Kidney (tissue), 14 donors: ENCODE data around the gene CA5B. TPM values are rescaled to one million over a fixed set of nuclear protein-coding genes. Genes with fewer than 3 reads are reported as not detected.
"Not testable (repeated sequence)": the region's sequence is repeated elsewhere in the genome, so short reads cannot be mapped to it uniquely, and the experiment has no call there.

ENCODE experiments used
- DNase-seq, 5 donors: peaks; one replicate each; pipeline ENCODE4 v3.0.0-alpha.2; 2013 to 2020
- FAIRE-seq: peaks from 2 replicates; lab custom pipeline; 2012; peaks lifted over from hg19 to GRCh38; lab: Jason Lieb, UNC
- H3K27ac ChIP-seq, 2 donors: one replicate each; pipeline ENCODE4 v1.7.0; 2013; ENCODE audit warnings: low read depth in 2 of 2, low read length in 2 of 2, inconsistent platforms in 1 of 2
- H3K27me3 ChIP-seq: one replicate; pipeline ENCODE4 v1.7.1; 2013; ENCODE audit warnings: low read length, inconsistent platforms; ENCODE audit not compliant: control insufficient read depth, insufficient read depth
- H3K36me3 ChIP-seq, 3 donors: one replicate each; pipeline versions ENCODE4 v1.7.0 to v1.7.1; 2013; ENCODE audit warnings: low read length in 3 of 3, control low read depth in 1 of 3, inconsistent platforms in 1 of 3; ENCODE audit not compliant: insufficient read depth in 3 of 3, control insufficient read depth in 2 of 3
- H3K4me1 ChIP-seq, 3 donors: one replicate each; pipeline versions ENCODE4 v1.7.0 to v1.7.1; 2013; ENCODE audit warnings: low read length in 3 of 3, inconsistent platforms in 1 of 3, low read depth in 1 of 3; ENCODE audit not compliant: control insufficient read depth in 2 of 3, insufficient read depth in 2 of 3
- H3K4me3 ChIP-seq, 3 donors: one replicate each; pipeline versions ENCODE4 v1.7.0 to v1.8.1; 2013; ENCODE audit warnings: low read length in 3 of 3, control low read depth in 1 of 3, inconsistent platforms in 1 of 3
- H3K9ac ChIP-seq, 3 donors: one replicate each; pipeline versions ENCODE4 v1.7.0 to v1.7.1; 2013; ENCODE audit warnings: low read length in 3 of 3, control low read depth in 1 of 3, inconsistent platforms in 1 of 3
- H3K9me3 ChIP-seq, 3 donors: one replicate each; pipeline versions ENCODE4 v1.7.0 to v1.7.1; 2013; ENCODE audit warnings: low read length in 3 of 3, control low read depth in 1 of 3, inconsistent platforms in 1 of 3; ENCODE audit not compliant: control insufficient read depth in 2 of 3, insufficient read depth in 1 of 3
- intact Hi-C: fragments of 100-400 bp; cut with DNase I; formaldehyde crosslinking; loops from one replicate; pipeline ENCODE4 v1.11.1; 2022
- polyA plus RNA-seq: library from polyadenylated mRNA; stranded (reverse); fragments of 350-450 nt; fragmentation: Illumina TruSeq; extraction: RNeasy Lipid Tissue Mini Kit (QIAGEN cat#74804); gene quantifications from one replicate; pipeline ENCODE4 v1.2.3, GENCODE V29; 2014; ENCODE audit warnings: low read depth, low replicate concordance; ENCODE audit not compliant: insufficient read depth
- total RNA-seq: library from RNA; stranded (reverse); fragmentation: NEBNext Ultra II Directional; extraction: Animal tissue kit (Norgen Biotek cat#: 25700); gene quantifications from one replicate; pipeline ENCODE4 v1.2.1, GENCODE V29; 2021
- TF ChIP-seq, protein P1 (sequence below): IDR thresholded peaks from 3 replicates; pipeline ENCODE4 v1.5.1; 2012; ENCODE audit warnings: mild to moderate bottlenecking, moderate library complexity, borderline replicate concordance; ENCODE audit not compliant: insufficient read depth; ENCODE audit errors: extremely low read depth
- donor health status: control.
- donor health status: control.
- donor health status: control.
- donor health status: control.
- donor health status: control.
- donor health status: DM: yes; HTN: yes; CAD: no.
- donor health status: Normal renal cell carcinoma (clear cell type).

CA5B gene
- total and polyA plus RNA-seq, 2 donors from 2014 or later: 1.9 to 18.2 TPM

DNA sequence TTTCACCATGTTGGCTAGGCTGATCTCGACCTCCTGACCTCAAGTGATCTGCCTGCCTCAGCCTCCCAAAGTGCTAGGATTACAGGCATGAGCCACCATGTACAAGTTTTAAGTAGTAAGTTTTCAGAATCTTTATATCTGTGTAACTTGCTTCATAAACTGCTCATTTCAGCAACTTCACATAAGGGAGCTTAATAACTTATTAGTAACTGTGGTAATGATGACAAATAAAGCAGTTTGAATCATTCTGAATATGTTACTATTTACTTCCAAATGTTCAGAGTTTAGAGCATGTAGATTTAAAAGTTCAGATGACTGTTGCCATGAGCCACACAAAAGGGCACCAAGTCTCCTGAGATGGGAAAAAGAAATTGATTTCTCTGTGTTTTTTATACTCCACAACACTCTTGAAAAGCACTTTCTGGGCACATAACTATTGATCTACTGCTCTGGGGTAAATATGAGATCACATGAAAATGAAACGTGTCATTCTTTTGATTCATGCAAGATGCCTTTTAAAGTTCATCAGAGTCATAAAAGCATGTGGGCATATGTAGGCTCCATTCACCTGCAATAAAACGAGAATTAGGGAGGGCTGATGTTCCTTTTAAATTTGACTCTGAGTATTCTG is 14.1 kb upstream of the CA5B start:
- H3K27ac ChIP-seq: no peak overlapping the region
- H3K36me3 ChIP-seq: no peaks in the 10 kb centered on the region
- TF ChIP-seq, protein P1, sequence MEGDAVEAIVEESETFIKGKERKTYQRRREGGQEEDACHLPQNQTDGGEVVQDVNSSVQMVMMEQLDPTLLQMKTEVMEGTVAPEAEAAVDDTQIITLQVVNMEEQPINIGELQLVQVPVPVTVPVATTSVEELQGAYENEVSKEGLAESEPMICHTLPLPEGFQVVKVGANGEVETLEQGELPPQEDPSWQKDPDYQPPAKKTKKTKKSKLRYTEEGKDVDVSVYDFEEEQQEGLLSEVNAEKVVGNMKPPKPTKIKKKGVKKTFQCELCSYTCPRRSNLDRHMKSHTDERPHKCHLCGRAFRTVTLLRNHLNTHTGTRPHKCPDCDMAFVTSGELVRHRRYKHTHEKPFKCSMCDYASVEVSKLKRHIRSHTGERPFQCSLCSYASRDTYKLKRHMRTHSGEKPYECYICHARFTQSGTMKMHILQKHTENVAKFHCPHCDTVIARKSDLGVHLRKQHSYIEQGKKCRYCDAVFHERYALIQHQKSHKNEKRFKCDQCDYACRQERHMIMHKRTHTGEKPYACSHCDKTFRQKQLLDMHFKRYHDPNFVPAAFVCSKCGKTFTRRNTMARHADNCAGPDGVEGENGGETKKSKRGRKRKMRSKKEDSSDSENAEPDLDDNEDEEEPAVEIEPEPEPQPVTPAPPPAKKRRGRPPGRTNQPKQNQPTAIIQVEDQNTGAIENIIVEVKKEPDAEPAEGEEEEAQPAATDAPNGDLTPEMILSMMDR: no peak
- intact Hi-C loops: no loop called here
- FAIRE-seq (no peak), DNase-seq (no peak)
- H3K4me3 ChIP-seq: no peak overlapping the region
- H3K4me1 ChIP-seq: no peaks in the 10 kb centered on the region
- no peaks in the 10 kb centered on the region for H3K27me3 ChIP-seq
- no peak overlapping the region for H3K9ac ChIP-seq
- H3K9me3 ChIP-seq: no peaks in the 10 kb centered on the region

DNA sequence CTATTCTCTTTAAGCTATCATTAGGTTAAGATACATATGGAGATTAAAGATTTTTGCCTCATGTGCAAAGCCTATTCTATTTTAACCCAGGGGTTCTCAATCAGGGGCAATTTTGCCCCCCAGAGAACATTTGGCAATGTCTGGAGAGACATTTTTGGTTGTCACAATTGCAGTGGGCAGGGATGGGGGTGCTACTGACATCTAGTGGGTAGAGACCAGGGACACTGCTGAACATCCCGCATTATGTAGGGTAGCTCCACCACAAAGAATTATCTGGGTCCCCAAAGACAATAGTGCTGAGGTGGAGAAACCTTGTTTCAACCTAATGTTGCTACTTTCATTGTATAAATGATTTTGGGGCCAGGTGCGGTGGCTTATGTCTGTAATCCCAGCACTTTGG is 13.2 kb upstream of the CA5B start:
- no peaks in the 10 kb centered on the region for H3K36me3 ChIP-seq
- TF ChIP-seq, protein P1: no peak
- H3K4me3 ChIP-seq: no peak overlapping the region
- H3K4me1 ChIP-seq: no peaks in the 10 kb centered on the region
- no peaks in the 10 kb centered on the region for H3K9me3 ChIP-seq
- H3K9ac ChIP-seq: no peak overlapping the region
- H3K27me3 ChIP-seq: no peaks in the 10 kb centered on the region
- FAIRE-seq (no peak), DNase-seq (no peak)
- intact Hi-C loops: no loop called here
- no peak overlapping the region for H3K27ac ChIP-seq

DNA sequence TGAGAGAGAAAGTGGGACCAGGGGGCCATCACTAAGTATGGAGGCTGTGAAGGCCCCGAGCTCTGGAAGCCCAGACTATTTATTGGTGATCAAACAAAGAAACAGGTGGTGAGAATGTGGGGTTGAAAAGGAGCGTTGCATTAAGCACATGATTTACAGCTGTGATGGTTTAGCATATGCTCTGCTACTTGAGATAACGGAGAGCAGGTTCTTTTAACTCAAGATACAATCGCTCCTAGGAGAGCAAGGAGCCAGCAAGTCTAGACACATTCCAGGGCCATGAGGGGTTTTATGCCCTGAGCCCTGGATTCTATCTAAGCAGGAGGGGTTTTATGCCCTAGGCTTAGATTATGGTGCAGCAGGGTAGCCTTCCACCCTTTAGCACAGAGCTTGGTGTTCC is 6.7 kb upstream of the CA5B start:
- H3K27me3 ChIP-seq, intact Hi-C loops, H3K4me3 ChIP-seq, DNase-seq, H3K36me3 ChIP-seq, FAIRE-seq, H3K9me3 ChIP-seq, H3K9ac ChIP-seq, H3K4me1 ChIP-seq, H3K27ac ChIP-seq: not testable (repeated sequence)

DNA sequence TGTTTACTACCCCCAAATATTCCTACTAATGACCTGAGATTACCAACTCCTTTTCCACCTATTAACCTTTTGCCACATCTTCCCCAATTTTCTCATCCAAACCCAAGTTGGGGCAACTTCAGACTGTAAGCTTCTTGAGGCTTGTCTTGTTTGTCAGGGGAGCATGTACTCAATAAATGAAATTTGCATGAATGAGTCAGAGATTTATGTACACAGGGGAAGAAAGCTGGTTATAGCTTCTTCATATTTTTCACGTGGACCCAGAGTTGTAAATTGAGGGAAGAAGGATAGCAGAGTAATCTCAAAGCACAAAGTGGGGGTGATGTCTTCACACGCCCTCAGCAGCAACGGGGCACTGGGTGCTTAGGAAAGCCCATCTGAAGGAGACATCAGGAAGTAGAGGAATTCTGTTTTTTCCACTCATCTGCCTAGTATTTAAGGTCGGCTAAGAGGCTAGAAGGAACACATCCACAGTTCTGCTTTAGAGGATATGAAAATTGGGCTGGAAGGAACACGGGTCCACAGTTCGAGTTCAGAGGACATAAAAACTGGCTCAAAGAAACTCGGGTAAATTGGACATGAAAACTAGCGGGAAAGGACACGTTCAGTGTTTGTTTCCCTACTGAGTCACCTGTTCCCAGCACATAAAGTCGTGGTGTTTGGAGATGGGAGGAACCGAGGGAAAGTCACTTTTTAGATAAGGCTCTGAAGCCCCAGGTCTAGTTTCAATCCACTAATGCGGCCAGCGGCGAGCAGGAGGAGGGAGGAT is 696 bp upstream of the CA5B start:
- no peaks in the 10 kb centered on the region for H3K36me3 ChIP-seq
- H3K9me3 ChIP-seq: no peaks in the 10 kb centered on the region
- H3K9ac ChIP-seq: no peak overlapping the region
- DNase-seq (no peak), FAIRE-seq (no peak)
- H3K4me1 ChIP-seq: no peaks in the 10 kb centered on the region
- H3K4me3 ChIP-seq: peak overlapping the region; percentile 31 to 68 (median 46)
- intact Hi-C loops: no loop called here
- H3K27ac ChIP-seq: peak overlapping the region in 1 of 2 donors; percentile 51
- peaks cover 9% of the 10 kb centered on the region for H3K27me3 ChIP-seq
- TF ChIP-seq, protein P1: no peak
